Fibroblast of skin of left quadriceps (primary cell): ENCODE results near the gene PIP5K1B.

ENCODE experiments used
- DNase-seq, 2 experiments: peaks; one replicate each; pipeline ENCODE4 v3.0.0-alpha.2; 2013; ENCODE audit warnings: low read depth in 2 of 2

Gene PIP5K1B

GRCh38 chr9:68859347-68859746, 154.3 kb downstream of the PIP5K1B start:
- no peak for DNase-seq

- no peak for DNase-seq
Measured at GRCh38 chr9:68860419-68860818, 155.4 kb downstream of the PIP5K1B start.

GRCh38 chr9:68861436-68861835, 156.4 kb downstream of the PIP5K1B start:
- DNase-seq: no peak

- no peak for DNase-seq
Measured at GRCh38 chr9:68867066-68867465, 162.0 kb downstream of the PIP5K1B start.

DNA sequence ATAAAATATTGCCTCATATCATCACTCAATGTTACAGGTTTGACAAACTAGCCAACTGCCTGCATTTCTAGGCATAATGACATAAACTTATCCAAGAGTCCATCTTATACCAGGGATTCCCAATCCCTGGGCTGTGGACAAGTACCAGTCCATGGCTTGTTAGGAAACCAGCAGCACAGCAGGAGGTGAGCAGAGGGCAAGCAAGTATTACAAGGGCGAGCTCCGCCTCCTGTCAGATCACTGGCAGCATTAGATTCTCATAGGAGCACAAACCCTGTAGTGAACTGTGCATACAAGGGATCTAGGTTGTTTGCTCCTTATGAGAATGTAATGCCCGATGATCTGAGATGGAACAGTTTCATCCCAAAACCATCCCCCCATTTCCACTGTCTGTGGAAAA, 164.0 kb downstream of the PIP5K1B start:
- DNase-seq: no peak

GRCh38 chr9:68870086-68870485, 165.0 kb downstream of the PIP5K1B start:
- no peak for DNase-seq

DNA sequence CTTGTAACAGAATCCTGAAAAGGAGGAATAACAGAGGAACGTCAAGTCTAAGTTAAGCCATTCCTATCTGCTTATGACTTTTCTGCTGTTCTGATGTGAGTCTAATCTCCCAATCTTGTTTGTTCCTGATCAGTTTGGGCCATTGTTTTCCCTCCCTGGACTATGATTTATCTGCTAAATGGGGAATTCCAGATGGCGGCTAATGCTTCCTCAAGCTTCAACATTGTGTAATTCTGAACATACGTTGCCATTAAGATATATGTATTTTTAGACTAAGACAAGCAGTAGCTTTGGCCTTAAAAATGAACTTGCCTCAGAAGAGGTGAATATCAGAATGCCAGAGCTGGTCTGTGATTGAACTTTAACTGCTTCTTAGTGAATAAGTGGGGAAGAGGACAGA, 166.2 kb downstream of the PIP5K1B start:
- no peak for DNase-seq

- no peak for DNase-seq
Measured at GRCh38 chr9:68872026-68872501, 167.0 kb downstream of the PIP5K1B start.

GRCh38 chr9:68873179-68873578, 168.1 kb downstream of the PIP5K1B start:
- DNase-seq: no peak

- no peak for DNase-seq
Measured at GRCh38 chr9:68876273-68876672, 171.2 kb downstream of the PIP5K1B start.

DNA sequence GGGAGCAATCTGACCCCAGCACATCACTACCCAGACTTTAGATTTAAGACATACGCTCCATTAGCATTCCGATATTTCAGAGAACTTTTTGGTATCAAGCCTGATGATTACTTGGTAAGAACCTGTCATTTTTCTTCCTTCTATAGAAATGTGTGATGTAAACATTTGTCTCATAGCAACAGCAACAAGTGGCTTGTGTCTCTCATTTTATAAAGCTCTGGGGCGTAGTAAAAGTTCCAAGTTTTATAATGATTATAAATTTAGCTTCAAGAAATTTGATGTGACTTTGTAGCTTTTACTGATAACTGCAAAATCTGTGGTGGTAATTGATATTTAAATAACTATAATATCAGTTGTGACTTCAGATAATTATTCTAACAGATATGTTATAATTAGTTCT, 171.6 kb downstream of the PIP5K1B start:
- no peak for DNase-seq

DNA sequence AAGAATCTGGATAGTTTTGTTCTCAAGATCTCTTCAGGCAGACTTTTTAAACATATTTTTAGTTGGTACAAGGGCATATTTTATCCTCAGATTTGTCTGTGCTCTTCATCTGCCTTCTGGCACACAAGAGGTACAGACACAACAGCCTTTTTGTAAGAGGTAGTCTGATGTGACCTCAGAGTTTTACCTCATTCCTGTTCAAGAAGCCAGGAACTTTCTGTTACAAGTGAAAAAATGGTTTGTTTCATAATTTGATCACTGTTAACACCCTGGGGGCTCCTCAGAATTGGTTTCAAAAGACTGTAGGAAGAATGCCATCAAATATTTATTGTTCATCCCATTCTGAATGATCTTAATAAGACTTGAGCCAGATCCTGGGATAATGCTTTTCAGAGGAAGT, 172.2 kb downstream of the PIP5K1B start:
- no peak for DNase-seq

DNA sequence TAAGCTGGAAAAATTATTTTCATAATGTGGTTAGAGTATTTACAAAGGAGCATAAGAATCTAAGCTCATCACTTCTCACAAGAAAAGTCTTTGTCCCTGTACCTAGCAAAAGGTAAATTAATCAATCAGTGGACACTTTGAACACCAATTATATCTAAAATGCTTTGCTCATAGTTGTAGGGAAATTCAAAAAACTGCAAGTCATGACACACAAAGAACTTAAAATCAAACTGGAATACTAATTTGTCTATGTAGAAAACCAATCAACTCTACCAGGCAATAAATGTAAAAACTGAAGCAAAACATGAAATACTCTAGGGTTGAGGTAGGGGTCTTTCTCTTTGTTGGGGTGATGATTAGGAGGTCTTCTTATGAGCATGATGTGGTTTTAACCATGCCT, 173.4 kb downstream of the PIP5K1B start:
- DNase-seq: no peak

DNA sequence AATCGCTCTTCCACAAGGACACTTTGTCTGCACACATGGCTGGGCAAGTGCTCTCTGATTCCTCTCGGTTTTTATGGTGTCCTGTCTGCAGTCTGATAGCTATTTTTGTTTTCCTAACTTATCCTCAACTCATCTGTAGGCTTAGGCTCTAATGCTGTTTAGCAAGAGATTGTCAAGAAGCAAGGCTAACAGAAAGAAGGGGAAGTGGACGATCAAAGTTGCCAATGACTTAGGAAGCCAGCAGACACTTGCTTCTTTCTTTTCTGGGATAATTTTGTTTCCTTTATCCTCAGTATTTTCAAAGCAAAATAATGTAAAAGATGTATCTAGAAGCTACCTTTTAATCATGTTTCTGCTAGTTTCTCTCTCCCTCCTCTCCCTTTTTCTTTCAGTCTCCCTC, 178.2 kb downstream of the PIP5K1B start:
- DNase-seq: no peak

DNA sequence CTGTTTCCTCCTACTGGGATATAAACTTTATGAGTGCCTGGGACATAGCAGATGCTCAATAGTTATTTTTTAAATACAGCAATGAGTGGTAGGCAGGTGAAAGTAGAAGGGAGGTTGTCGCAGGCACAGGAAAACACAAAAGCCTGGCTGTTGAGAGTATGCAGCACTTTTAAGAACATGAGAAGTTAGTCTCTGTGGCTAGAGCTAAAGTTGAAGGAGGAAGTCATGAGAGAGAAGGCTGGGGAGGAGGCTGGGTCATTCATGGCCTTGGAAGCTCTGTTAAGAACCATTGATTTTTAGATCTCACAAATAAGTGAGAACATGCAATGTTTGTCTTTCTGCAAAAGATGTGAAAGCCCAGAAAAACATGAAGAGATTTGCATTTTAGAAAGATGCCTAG, 182.2 kb downstream of the PIP5K1B start:
- no peak for DNase-seq

- no peak for DNase-seq
Measured at GRCh38 chr9:68894502-68894901, 189.5 kb downstream of the PIP5K1B start.

DNA sequence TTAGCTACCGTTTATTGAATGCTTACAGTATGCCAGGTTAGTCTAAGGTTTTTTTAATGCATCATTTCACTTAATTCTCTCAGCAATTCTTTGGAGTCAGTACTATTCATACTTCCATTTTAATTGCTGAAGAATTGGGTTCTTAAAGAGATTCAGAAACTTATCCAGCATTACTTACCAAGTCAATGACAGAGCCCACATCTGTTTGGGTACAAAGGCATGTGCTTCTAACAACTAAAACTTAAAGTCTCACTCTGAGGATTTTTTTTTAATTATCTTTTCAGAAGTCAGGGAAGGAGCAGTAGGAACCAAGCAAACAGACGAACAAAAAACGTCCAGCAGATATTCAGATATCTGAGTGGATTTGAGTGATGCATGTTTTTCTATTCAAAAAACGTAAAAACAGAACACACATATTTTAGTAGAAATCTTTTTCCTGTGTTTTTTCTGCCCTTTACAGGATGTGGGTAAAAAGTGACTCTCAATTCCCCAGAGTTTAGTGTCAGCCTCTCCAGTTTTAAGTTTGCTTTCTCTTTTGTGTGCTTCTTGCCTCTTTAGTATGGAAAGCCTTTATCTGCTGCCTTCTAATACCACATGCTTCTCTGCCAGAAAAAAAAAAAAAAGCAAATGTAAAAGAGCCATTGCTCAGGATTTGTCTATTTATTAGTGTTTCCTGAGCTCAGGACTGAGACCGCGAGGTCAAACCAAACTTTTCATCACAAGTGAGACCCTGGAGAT, 190.9 kb downstream of the PIP5K1B start:
- DNase-seq: no peak

DNA sequence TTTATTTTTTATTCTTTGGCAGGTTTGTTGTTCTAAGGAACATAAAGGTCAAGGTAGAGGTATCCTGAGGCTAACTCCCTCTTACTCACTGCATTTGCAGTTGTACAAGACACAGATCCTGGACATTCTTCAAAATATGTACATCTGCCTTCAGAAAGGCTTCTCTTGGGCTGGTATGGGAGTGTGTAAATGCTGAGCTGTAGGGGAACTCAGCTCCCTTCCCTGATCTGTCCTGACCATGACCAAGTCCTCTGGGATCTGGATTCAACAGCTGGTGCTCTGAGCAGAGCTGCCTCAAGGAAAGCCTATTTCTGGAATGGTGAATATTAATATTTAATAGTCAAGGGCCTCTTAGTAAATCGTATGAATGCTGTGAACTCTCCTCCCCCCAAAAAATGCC, 191.4 kb downstream of the PIP5K1B start:
- DNase-seq: no peak

DNA sequence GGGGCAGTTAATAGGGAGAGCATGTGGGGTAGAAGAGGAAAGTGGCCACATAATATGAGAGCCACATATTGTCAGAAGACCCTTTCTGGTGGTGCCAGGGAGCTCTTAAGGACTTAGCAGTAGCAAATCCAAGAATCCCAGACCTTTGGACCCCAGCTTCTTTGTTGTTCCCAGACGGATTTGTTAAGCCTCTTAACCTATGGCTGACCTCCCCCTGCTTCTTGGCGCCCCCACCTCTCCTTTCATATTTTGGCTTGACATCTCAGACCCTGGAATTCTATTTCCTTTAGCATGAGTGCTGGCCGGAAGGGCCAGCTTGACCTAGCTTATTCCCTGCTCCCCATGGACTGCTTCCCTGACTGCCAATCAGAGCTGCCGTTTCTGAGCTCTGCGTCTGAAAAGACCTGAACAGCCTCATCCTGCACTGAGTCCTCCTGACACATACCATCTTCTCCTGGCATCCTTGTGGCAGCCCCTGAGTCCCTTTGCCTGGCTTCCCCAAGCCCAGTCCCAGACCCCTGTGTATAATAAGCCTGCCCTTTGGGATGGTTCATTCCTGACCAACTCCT, 192.6 kb downstream of the PIP5K1B start:
- DNase-seq: no peak

GRCh38 chr9:68898781-68899439, 193.9 kb downstream of the PIP5K1B start:
- no peak for DNase-seq

DNA sequence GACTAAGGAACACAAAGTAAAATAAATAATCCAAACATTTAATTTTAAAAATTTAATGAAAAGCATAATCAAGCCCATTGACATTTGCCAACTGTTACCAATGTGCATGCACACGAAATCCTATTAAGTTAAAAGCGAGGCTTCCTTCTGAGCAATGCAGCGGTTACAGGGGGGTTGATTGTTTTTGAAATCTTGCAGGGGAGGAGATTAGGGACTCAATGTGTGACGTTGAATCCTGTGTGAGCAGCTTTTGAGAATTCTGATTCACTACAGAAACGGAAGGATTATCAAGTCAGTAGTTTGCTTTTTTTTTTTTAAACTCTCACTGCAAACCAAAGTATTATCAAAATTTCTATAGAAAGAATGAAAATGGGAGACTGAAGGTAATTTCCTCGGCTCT, 199.4 kb downstream of the PIP5K1B start:
- no peak for DNase-seq

DNA sequence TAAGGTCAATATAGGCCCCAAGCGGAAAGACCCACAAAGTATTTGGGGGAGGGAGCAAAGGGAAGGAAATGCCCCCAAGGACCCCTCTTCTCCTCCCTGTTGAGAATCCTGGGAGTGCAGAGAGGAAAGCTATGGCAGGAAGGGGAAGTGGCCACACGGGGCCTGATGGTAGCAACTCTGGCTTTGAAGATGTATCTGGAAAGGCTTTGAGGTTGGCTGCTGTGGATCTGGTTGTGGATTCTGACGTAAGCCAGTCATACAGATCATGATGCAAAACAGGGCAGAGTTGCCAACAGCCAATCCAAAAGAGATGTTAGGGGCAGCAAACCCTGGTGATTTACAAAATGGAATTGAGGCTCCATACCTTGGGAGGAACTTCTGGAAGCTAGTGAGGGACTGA, 200.1 kb downstream of the PIP5K1B start:
- DNase-seq: no peak

DNA sequence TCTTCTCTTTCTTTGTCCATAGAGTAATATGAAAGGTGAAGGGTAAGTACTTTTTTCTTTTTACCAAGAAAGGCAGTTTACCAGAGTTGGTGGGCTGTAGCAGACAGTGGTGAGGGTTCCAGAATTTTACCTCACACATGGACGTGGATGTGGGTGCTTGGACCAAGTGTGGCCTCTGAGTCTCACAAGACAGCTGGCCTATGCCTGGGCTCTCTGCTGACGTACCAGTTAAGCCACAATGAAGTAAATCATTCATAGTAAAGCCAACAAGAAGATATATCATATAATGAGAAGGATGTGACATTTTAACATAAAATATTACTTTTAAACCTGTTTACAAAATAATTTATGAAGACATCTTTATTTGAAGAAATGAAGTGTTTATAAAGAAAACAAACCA, 202.9 kb downstream of the PIP5K1B start:
- no peak for DNase-seq
